GM20000 (cell line): ENCODE data around the gene MRPS2.

Source experiments
- DNase-seq: peaks from one replicate; pipeline ENCODE4 v3.0.0; 2012; ENCODE audit warnings: low spot score
- TF ChIP-seq, protein P1 (sequence below): IDR thresholded peaks from 2 replicates; pipeline ENCODE4 v1.5.1; 2012; ENCODE audit warnings: mild to moderate bottlenecking, control low read depth; ENCODE audit errors: extremely low read depth, missing control alignments

MRPS2 gene

DNA sequence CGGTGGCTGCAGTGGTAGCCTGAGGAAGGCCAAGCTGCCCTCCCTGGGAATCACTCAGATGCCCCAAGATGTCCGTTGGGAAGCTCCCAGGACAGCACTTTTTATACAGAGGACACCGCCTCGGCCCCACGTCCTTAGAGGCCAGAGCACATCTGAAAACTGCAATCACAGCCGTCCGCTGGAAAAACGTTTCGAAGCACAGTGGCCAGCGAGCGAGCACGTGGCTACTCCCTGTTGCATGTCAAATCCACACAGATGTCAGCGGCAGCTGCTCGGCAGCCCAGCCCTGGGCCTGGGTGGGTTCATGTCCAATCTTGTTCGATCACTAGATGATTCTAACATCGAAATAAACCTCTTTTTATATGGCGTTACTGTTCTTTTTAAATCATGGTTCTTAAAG, 12.0 kb upstream of the MRPS2 start:
- DNase-seq: no peak
- TF ChIP-seq, protein P1, sequence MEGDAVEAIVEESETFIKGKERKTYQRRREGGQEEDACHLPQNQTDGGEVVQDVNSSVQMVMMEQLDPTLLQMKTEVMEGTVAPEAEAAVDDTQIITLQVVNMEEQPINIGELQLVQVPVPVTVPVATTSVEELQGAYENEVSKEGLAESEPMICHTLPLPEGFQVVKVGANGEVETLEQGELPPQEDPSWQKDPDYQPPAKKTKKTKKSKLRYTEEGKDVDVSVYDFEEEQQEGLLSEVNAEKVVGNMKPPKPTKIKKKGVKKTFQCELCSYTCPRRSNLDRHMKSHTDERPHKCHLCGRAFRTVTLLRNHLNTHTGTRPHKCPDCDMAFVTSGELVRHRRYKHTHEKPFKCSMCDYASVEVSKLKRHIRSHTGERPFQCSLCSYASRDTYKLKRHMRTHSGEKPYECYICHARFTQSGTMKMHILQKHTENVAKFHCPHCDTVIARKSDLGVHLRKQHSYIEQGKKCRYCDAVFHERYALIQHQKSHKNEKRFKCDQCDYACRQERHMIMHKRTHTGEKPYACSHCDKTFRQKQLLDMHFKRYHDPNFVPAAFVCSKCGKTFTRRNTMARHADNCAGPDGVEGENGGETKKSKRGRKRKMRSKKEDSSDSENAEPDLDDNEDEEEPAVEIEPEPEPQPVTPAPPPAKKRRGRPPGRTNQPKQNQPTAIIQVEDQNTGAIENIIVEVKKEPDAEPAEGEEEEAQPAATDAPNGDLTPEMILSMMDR: no peak

DNA sequence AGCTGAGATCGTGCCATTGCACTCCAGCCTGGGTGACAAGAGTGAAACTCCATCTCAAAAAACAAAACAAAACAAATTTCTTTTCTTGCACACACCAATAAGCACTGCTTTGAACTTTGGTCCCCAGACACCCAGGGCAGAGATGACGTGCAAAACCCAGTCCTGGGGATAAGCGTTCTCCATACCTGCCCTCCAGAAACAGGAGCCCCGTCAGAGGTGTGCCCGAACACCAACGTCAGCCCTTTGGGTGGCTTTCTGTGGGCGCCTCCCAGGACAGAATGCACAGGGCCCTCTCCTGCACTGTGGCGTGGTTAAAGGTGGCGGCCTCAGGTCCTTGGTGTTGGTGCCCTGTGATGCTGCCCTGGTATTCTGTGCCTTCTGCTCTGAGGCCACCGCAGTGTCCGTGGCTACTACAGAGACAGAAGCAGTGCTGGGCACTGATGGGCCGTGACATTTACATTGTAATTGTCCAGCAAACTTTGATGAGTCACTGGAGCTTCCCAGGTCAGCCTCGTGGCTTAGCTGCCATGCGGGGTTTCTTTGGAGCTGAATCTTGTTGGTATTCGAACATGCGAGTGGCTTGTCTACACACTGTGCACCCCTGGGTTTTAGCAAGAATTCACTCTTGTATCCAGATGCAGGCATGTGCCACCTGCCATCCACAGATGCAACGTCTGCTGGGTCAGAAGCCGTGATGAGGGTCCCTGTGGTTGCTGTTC, 11.1 kb upstream of the MRPS2 start:
- DNase-seq: no peak
- TF ChIP-seq, protein P1: no peak

DNA sequence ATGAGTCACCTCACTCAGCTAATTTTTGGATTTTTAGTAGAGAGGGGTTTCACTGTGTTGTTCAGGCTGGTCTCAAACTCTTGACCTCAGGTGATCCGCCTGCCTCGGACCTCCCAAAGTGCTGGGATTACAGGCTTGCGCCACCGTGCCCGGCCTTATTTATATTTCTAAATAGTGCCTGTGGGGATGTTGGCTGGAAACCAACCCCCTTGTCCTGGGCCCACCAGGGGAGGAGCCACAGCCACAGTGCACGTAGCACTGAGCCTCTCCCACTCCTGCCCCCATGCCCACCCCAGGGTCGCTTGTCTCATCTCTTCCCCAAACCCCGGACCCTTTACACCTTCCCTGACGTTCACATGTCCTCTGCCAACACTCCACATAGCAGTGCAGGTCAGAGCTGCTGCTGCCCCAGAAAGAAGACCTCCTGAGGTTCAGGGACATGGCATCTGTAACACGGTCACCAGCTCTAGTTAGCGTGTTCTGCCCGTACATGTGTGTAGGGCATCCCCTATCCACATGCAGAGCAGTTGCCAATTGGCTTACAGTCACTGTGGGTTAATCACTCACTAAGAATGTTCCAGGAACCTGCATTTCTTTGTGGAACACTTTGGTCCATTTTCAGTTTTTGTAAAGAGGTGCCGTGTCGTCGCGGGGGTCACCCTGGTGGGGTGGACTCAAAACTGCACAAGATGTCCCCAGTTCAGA, 10.2 kb upstream of the MRPS2 start:
- DNase-seq: no peak
- TF ChIP-seq, protein P1: no peak

DNA sequence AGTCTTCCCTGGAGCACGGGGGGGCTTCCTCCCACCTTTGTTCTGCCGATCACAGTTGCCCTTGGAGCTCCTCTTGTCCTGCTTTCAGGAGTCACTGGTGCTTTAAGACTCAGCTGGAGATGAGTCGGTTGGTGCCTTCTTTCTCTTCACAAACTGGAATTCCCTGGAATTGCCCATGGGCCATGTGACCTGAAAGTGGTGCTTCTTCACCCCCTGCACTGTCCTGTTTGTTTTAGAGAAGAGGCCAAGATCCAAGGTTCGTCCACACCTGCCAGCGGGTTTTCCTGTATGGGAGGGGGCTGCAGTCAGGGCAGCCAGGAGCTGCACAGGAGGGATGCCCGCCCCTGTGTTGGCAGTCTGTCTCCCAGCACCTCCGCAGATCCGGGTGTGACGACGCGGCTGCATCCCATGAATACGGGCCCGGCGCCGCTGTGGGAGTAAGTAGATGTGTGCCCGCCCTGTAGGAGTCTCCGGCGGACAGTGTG, 9.5 kb upstream of the MRPS2 start:
- DNase-seq: no peak
- TF ChIP-seq, protein P1: no peak

GRCh38 chr9:135491764-135492163, 8.7 kb upstream of the MRPS2 start:
- DNase-seq: no peak
- TF ChIP-seq, protein P1: no peak

DNA sequence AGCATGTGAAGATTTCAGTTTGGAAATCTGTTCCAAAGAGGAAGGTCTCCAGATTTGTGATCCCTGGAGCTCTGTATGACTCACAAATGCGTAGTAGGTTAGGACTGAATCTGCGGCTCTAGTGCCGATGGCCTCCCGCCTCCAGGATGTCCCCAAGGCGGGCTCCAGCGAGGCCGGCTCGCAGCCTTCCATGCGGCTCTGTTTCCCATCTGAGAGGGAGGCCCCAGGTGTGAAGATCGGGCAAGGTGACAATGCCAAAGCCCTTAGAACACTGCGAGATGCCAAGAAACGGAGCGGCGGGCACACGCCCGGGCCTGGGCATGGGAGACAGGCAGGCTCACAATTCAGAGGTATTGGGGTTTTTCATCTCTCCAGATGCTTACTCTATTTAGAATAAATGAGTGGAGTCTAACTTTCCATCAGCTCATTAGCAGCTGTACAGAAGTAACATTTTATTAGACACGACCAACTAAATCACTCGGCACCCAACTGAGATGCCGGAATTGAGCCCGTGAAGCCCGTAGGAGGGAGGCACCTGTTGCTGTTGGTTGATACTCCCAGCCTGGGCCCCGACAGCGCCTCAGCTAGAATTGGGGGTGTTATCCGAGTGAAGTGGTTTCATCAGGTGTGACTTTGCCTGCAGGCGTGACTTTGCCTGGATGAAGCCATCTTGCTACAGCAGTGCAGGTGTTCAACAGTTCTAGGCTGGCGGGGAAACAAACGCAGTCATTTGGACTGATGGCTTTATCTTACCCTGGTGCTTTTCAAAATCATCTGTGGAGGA, 7.4 kb upstream of the MRPS2 start:
- no peak for DNase-seq
- TF ChIP-seq, protein P1: no peak
